ENCODE measurements around the gene TMEM117. TPM values are rescaled to one million over a fixed set of nuclear protein-coding genes. Genes with fewer than 3 reads are reported as not detected.
"Not testable (repeated sequence)": the region's sequence is repeated elsewhere in the genome, so short reads cannot be mapped to it uniquely, and the experiment has no call there.

Gene TMEM117
- total and polyA plus RNA-seq, 8 donors: 1.9 to 52.5 (median 8.0) TPM

DNA sequence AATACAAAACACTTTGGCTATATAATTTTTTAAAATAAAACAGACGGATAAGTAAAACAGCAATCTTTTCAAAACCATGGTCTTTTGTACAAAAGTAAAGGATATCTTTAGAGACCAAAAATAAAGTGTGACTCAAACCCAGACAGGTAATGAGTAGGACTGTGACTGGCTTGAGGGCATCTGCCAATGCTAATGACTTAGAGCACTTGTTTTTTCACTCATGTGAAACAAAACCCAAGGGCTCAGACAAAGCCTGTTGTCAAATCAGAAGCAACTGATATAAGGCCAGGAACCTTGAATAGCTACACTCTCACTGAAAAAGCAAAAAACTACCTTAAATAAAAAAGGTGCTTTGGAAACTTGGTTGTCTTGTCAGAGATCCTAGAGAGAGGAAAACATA lies 357.4 kb downstream of the TMEM117 start:
- Histone ChIP-seq H3K27ac (no peak overlapping the region), H3K9me3 (no peaks in the 10 kb centered on the region), H3K4me1 (no peaks in the 10 kb centered on the region), H3K36me3 (no peaks in the 10 kb centered on the region), H3K27me3 (no peaks in the 10 kb centered on the region), H3K4me3 (no peak overlapping the region)
- DNase-seq: no peak
- TF ChIP-seq, protein P1, sequence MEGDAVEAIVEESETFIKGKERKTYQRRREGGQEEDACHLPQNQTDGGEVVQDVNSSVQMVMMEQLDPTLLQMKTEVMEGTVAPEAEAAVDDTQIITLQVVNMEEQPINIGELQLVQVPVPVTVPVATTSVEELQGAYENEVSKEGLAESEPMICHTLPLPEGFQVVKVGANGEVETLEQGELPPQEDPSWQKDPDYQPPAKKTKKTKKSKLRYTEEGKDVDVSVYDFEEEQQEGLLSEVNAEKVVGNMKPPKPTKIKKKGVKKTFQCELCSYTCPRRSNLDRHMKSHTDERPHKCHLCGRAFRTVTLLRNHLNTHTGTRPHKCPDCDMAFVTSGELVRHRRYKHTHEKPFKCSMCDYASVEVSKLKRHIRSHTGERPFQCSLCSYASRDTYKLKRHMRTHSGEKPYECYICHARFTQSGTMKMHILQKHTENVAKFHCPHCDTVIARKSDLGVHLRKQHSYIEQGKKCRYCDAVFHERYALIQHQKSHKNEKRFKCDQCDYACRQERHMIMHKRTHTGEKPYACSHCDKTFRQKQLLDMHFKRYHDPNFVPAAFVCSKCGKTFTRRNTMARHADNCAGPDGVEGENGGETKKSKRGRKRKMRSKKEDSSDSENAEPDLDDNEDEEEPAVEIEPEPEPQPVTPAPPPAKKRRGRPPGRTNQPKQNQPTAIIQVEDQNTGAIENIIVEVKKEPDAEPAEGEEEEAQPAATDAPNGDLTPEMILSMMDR (IDR thresholded peaks at IDR 0.05): no peak
- TF ChIP-seq EP300 (IDR thresholded peaks at IDR 0.05) (no peak), POLR2AphosphoS5 (IDR thresholded peaks at IDR 0.05) (no peak), POLR2A (IDR thresholded peaks at IDR 0.05) (no peak)
- intact Hi-C loops (cut with DNase I; ENCODE audit: low total_unique reads): no loop called here
- WGBS, 5 donors: 93 to 96% (median 94%) methylated on average over 1 of the region's 1 CpG

DNA sequence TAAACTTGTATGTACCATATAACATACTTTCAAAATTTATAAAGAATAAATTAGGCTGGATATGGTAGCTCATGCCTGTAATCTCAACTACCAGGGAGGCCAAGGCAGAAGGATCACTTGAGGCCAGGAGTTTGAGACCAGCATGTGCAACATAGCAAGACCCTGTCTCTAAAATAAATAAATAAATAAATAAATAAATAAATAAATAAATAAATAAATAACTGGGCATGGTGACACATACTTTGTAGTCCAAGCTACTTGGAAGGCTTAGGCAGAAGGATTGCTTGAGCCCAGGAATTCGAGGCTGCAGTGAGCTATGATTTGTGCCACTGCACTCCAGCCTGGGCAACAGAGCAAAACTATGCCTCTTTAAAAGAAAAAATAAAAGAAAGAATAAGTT lies 359.8 kb downstream of the TMEM117 start:
- intact Hi-C loops (cut with DNase I; ENCODE audit: low total_unique reads); DNase-seq; H3K27ac ChIP-seq; H3K4me1 ChIP-seq; H3K4me3 ChIP-seq; H3K36me3 ChIP-seq; H3K27me3 ChIP-seq; H3K9me3 ChIP-seq: not testable (repeated sequence)
- 74 to 92% (median 85%) methylated on average over 1 of the region's 1 CpG for WGBS, 5 donors

DNA sequence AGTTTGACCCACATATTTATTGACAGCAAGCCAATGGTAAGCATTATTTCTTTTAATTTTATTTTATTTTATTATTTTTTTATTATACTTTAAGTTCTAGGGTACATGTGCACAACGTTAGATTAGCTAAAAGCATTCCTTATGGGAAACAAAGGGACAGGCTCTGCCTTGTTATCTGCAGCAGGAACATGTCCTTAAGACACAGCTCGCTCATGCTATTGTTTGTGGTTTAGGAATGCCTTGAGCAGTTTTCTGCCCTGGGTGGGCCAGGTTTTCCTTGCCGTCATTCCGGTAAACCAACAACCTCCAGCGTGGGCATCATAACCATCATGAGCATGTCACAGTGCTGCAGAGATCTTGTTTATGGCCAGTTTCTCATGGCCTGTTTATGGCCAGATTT lies 370.2 kb downstream of the TMEM117 start:
- intact Hi-C loops (cut with DNase I; ENCODE audit: low total_unique reads): no loop called here
- Histone ChIP-seq H3K9me3 (peaks cover 0 to 28% (median 10%) of the 10 kb centered on the region in 4 donors), H3K27ac (no peak overlapping the region), H3K4me1 (no peaks in the 10 kb centered on the region), H3K4me3 (no peak overlapping the region), H3K36me3 (peaks cover 0 to 7% (median 0%) of the 10 kb centered on the region in 4 donors), H3K27me3 (no peaks in the 10 kb centered on the region)
- 83 to 96% (median 94%) methylated on average over 5 of the region's 5 CpGs for WGBS, 5 donors
- TF ChIP-seq POLR2AphosphoS5 (IDR thresholded peaks at IDR 0.05) (no peak), EP300 (IDR thresholded peaks at IDR 0.05) (no peak), POLR2A (IDR thresholded peaks at IDR 0.05) (no peak)
- TF ChIP-seq, protein P1 (IDR thresholded peaks at IDR 0.05): no peak
- DNase-seq: no peak

DNA sequence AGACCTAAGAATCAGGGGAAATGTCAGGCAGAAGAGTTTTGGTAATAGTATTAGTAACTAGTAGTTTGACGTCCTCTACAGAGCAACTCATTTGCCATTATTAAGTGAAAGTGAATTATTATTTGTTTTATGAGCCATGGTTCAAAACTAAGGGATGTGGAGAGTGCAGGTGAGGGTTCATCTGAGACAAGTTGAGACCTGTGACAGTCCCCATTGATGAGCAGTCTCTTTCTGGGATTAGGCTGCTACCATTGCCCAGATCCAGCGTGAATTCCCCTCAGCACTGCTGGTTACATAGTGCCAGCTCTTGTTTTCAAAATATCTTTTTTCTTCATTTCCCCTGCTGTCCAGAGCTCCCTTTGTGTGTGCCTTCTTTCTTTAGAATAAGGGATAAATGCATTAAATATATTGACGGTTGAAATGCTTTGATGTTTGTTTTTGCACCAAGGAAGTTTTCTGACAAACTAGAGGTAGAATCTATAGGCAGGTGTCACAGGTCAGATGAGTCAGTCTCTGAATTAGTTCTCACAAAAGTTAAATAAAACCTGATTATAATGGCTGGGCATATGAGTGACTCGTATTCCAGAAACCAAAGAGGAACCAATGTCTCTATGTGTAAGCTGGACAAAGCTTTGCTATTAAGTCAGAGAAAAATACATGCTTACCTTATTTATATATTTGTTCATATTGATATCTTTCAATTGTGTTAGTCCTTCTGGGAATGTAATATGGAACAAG lies 381.4 kb downstream of the TMEM117 start:
- 70 to 82% (median 80%) methylated on average over 4 of the region's 4 CpGs for WGBS, 5 donors
- no peaks in the 10 kb centered on the region for H3K27me3 ChIP-seq
- peaks cover 0 to 12% (median 4%) of the 10 kb centered on the region in 4 donors for H3K36me3 ChIP-seq
- no peak for DNase-seq
- no peak overlapping the region for H3K27ac ChIP-seq
- no peaks in the 10 kb centered on the region for H3K9me3 ChIP-seq
- no peaks in the 10 kb centered on the region for H3K4me1 ChIP-seq
- H3K4me3 ChIP-seq: no peak overlapping the region
- intact Hi-C loops (cut with DNase I; ENCODE audit: low total_unique reads): no loop called here
- TF ChIP-seq POLR2A (IDR thresholded peaks at IDR 0.05) (no peak), POLR2AphosphoS5 (IDR thresholded peaks at IDR 0.05) (no peak), EP300 (IDR thresholded peaks at IDR 0.05) (no peak)
- TF ChIP-seq, protein P1 (IDR thresholded peaks at IDR 0.05): no peak

DNA sequence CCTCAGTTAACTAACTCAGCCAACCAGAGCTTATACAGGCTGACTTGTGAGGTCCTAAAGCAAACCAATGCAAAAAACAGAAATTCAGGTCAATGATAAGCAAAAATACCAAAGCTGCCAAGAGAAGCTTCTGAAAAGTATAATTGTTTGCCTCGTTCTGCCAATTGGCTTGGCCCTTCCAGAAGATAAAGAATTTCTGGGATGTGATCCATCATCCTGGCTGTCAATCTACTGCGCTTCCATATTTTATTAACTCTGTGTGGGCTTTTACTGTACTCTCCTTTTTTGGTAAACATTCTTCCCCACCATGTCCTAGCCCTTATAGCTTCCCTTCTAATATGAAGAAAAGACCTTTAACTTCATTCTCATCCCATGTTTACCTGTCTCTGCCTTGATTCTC lies 387.9 kb downstream of the TMEM117 start:
- no peak for DNase-seq
- Histone ChIP-seq H3K9me3 (no peaks in the 10 kb centered on the region), H3K36me3 (no peaks in the 10 kb centered on the region), H3K4me1 (no peaks in the 10 kb centered on the region), H3K4me3 (no peak overlapping the region), H3K27me3 (no peaks in the 10 kb centered on the region), H3K27ac (no peak overlapping the region)
- TF ChIP-seq EP300 (IDR thresholded peaks at IDR 0.05) (no peak), POLR2AphosphoS5 (IDR thresholded peaks at IDR 0.05) (no peak), POLR2A (IDR thresholded peaks at IDR 0.05) (no peak)
- TF ChIP-seq, protein P1 (IDR thresholded peaks at IDR 0.05): no peak
- intact Hi-C loops (cut with DNase I; ENCODE audit: low total_unique reads): no loop called here
- WGBS, 5 donors: 45 to 56% (median 49%) methylated on average over 2 of the region's 2 CpGs

Measured in stomach (tissue), 9 donors.